ENCODE results near the gene PPM1B. TPM values are rescaled to one million over a fixed set of nuclear protein-coding genes. Genes with fewer than 3 reads are reported as not detected.
"Not testable (repeated sequence)": the region's sequence is repeated elsewhere in the genome, so short reads cannot be mapped to it uniquely, and the experiment has no call there.

Gene PPM1B
- total and polyA plus RNA-seq, 2 of the 8 experiments (the other 6 are each of a cell fraction or from before 2014, with no cell fraction given): 43.6 to 126 TPM

GRCh38 chr2:44171442-44171841 is 2.8 kb downstream of the PPM1B start:
- POLR2A ChIA-PET (ENCODE audit: partially characterized antibody): interaction anchor here (0.6 to 6.6 kb wide), 7 partner anchors 9 to 85 kb away, joined by 3 to 53 read pairs (median 4); no protein-coding TSS in a partner anchor
- peak overlapping the region; percentile 79 to 84 for H3K4me2 ChIP-seq (ENCODE audit: insufficient read depth in 1 of 2, low read depth in 2 of 2, low read length in 2 of 2)
- H2BK20ac ChIP-seq (ENCODE audit: low read length); H3K27me3 ChIP-seq (replicated peaks in 1 of 4; ENCODE audit: control insufficient read depth in 3 of 4, extremely low read depth in 1 of 4, insufficient read depth in 3 of 4, low read length in 3 of 4); DNase-seq (ENCODE audit: low read depth in 1 of 2, low spot score in 2 of 2); H3K56ac ChIP-seq (replicated peaks; ENCODE audit: insufficient read length, low read depth, low read length); H4K8ac ChIP-seq (ENCODE audit: extremely low read depth, insufficient read depth, low read length); H2BK15ac ChIP-seq (ENCODE audit: low read length); H2AK5ac ChIP-seq (ENCODE audit: low read depth, low read length); H4K91ac ChIP-seq (replicated peaks; ENCODE audit: insufficient read length, low read length); H3K4me1 ChIP-seq (replicated peaks in 1 of 4; ENCODE audit: control insufficient read depth in 3 of 4, insufficient read depth in 4 of 4, low read length in 3 of 4); H2AFZ ChIP-seq (ENCODE audit: low read length); H3K79me1 ChIP-seq (ENCODE audit: low read depth, low read length); H2BK120ac ChIP-seq (replicated peaks; ENCODE audit: low read depth, low read length); H2BK12ac ChIP-seq (ENCODE audit: low read depth, low read length); H3K4ac ChIP-seq (replicated peaks; ENCODE audit: insufficient read length, low read depth, low read length); H3K18ac ChIP-seq (ENCODE audit: extremely low read depth, low read length); H3K23me2 ChIP-seq (ENCODE audit: low read depth, low read length); H3K14ac ChIP-seq (ENCODE audit: insufficient read length); H3K23ac ChIP-seq (ENCODE audit: insufficient read length); H3K36me3 ChIP-seq (ENCODE audit: control insufficient read depth in 2 of 4, insufficient read depth in 4 of 4, low read length in 3 of 4); FAIRE-seq; H3K27ac ChIP-seq (ENCODE audit: low read depth, low read length); H3K9me3 ChIP-seq (ENCODE audit: insufficient read depth in 2 of 2, low read depth in 1 of 2, low read length in 1 of 2); H4K5ac ChIP-seq (ENCODE audit: insufficient read length, low read depth, low read length): not testable (repeated sequence)
- H3K79me2 ChIP-seq (ENCODE audit: control insufficient read depth in 1 of 2, insufficient read depth in 2 of 2, low read length in 2 of 2): peaks cover 58 to 77% of the 10 kb centered on the region in 2 experiments
- peaks cover 8 to 14% of the 10 kb centered on the region in 2 experiments for H4K20me1 ChIP-seq (replicated peaks in 1 of 2; ENCODE audit: control insufficient read depth in 1 of 2, insufficient read depth in 2 of 2, low read length in 2 of 2)
- CTCF ChIA-PET (ENCODE audit: partially characterized antibody): interaction anchor here (2.6 kb wide), 1 partner anchor 128 kb away, joined by 7 read pairs; no protein-coding TSS in a partner anchor
- 65% methylated on average over 8 of the region's 8 CpGs; no CpG with 5 or more reads in 1 of the 2 experiments for WGBS, 2 experiments (ENCODE audit: extremely low coverage in 1 of 2, insufficient coverage in 1 of 2, insufficient read length in 1 of 2, insufficient replicate concordance in 2 of 2, low coverage in 1 of 2, low lambda C conversion rate in 2 of 2, missing lambda C conversion rate in 1 of 2)
- peak overlapping the region in 2 of 4 experiments; percentile 11 to 29; a peak in 1 of 7 replicates for H3K9ac ChIP-seq (replicated peaks in 1 of 4; ENCODE audit: extremely low read depth in 1 of 4, low read depth in 3 of 4, low read length in 3 of 4)
- H2BK5ac ChIP-seq (ENCODE audit: low read depth, low read length): 0 out of 2 replicates have a peak overlapping the region, but pooled peaks have one; percentile 16
- peak overlapping the region; percentile 96 to 100 (median 98); a peak in 7 of 8 replicates for H3K4me3 ChIP-seq (ENCODE audit: extremely low read depth in 1 of 4, insufficient read depth in 2 of 4, low read depth in 3 of 4, low read length in 4 of 4)
